ENCODE data around the gene FYCO1. TPM values are rescaled to one million over a fixed set of nuclear protein-coding genes. Genes with fewer than 3 reads are reported as not detected.

Gene FYCO1
- total RNA-seq, 3 donors from 2014 or later (not counting 1 experiment from before 2014, with no cell fraction given), result 23.0 to 28.4 (median 27.5) TPM

GRCh38 chr3:45907769-45908705 lies 87.6 kb downstream of the FYCO1 start:
- no peaks in the 10 kb centered on the region for H3K27me3 Mint-ChIP-seq (ENCODE audit: low read depth in 2 of 2)
- peak in 1 of 2 donors; percentile 60 for DNase-seq
- peaks cover 53 to 68% of the 10 kb centered on the region in 2 donors for H3K4me1 Mint-ChIP-seq

GRCh38 chr3:45906681-45907407 lies 88.8 kb downstream of the FYCO1 start:
- no peaks in the 10 kb centered on the region for H3K27me3 Mint-ChIP-seq (ENCODE audit: low read depth in 2 of 2)
- no peak for TF ChIP-seq CTCF (IDR thresholded peaks at IDR 0.05)
- 84% methylated on average over 9 of the region's 9 CpGs for WGBS (ENCODE audit: insufficient coverage)
- no peak for DNase-seq
- peak overlapping the region in 1 of 2 donors; percentile 79 for H3K27ac Mint-ChIP-seq
- Histone ChIP-seq H3K4me3 (ENCODE audit: low read length) (no peak overlapping the region), H3K4me1 (ENCODE audit: control insufficient read depth, insufficient read depth, low read length) (peaks cover 45% of the 10 kb centered on the region), H3K9me3 (ENCODE audit: control insufficient read depth, insufficient read depth, low read length) (no peaks in the 10 kb centered on the region), H3K27me3 (ENCODE audit: control insufficient read depth, insufficient read depth, low read length) (no peaks in the 10 kb centered on the region), H3K27ac (ENCODE audit: low read length) (no peak overlapping the region), H3K36me3 (ENCODE audit: control insufficient read depth, insufficient read depth, low read length) (no peaks in the 10 kb centered on the region)
- peaks cover 51 to 58% of the 10 kb centered on the region in 2 donors for H3K4me1 Mint-ChIP-seq
- no peak for ATAC-seq
- H3K36me3 Mint-ChIP-seq, result no peaks in the 10 kb centered on the region
- H3K4me3 Mint-ChIP-seq, result no peak overlapping the region
- intact Hi-C loops (cut with micrococcal nuclease), result no loop called here
- H3K9me3 Mint-ChIP-seq, result no peaks in the 10 kb centered on the region

More at GRCh38 chr3:45907769-45908705, 87.6 kb downstream of the FYCO1 start:
- peak; percentile 49 to 72 (median 55) for ATAC-seq
- Histone ChIP-seq H3K27me3 (ENCODE audit: control insufficient read depth, insufficient read depth, low read length) (no peaks in the 10 kb centered on the region), H3K4me1 (ENCODE audit: control insufficient read depth, insufficient read depth, low read length) (peaks cover 53% of the 10 kb centered on the region), H3K36me3 (ENCODE audit: control insufficient read depth, insufficient read depth, low read length) (no peaks in the 10 kb centered on the region), H3K4me3 (ENCODE audit: low read length) (no peak overlapping the region), H3K27ac (ENCODE audit: low read length) (no peak overlapping the region), H3K9me3 (ENCODE audit: control insufficient read depth, insufficient read depth, low read length) (no peaks in the 10 kb centered on the region)
- WGBS (ENCODE audit: insufficient coverage), result 52% methylated on average over 13 of the region's 13 CpGs
- TF ChIP-seq CTCF (IDR thresholded peaks at IDR 0.05), result no peak
- Mint-ChIP-seq H3K4me3 (peak overlapping the region; percentile 61), H3K36me3 (no peaks in the 10 kb centered on the region), H3K9me3 (no peaks in the 10 kb centered on the region), H3K27ac (peak overlapping the region; percentile 66 to 79)
- intact Hi-C loops (cut with micrococcal nuclease), result no loop called here

- no peaks in the 10 kb centered on the region for H3K27me3 Mint-ChIP-seq (ENCODE audit: low read depth in 2 of 2)
- no peak overlapping the region for H3K27ac ChIP-seq (ENCODE audit: low read length)
- ATAC-seq, result no peak
Observed at GRCh38 chr3:45905755-45906154, 89.9 kb downstream of the FYCO1 start.

More at GRCh38 chr3:45905755-45906154, 89.9 kb downstream of the FYCO1 start:
- peaks cover 35% of the 10 kb centered on the region for H3K4me1 ChIP-seq (ENCODE audit: control insufficient read depth, insufficient read depth, low read length)
- Mint-ChIP-seq H3K4me1 (peaks cover 44 to 51% of the 10 kb centered on the region in 2 donors), H3K36me3 (no peaks in the 10 kb centered on the region), H3K4me3 (no peak overlapping the region), H3K27ac (no peak overlapping the region), H3K9me3 (no peaks in the 10 kb centered on the region)
- no peaks in the 10 kb centered on the region for H3K27me3 ChIP-seq (ENCODE audit: control insufficient read depth, insufficient read depth, low read length)
- no peak overlapping the region for H3K4me3 ChIP-seq (ENCODE audit: low read length)
- no peak for TF ChIP-seq CTCF (IDR thresholded peaks at IDR 0.05)
- intact Hi-C loops (cut with micrococcal nuclease), result no loop called here
- no peaks in the 10 kb centered on the region for H3K36me3 ChIP-seq (ENCODE audit: control insufficient read depth, insufficient read depth, low read length)
- H3K9me3 ChIP-seq (ENCODE audit: control insufficient read depth, insufficient read depth, low read length), result no peaks in the 10 kb centered on the region
- 96% methylated on average over 3 of the region's 3 CpGs for WGBS (ENCODE audit: insufficient coverage)
- no peak for DNase-seq

Data from natural killer cell (primary cell).